ENCODE data around the gene WIPF2.
A peak's percentile ranks its signal among the peaks of the same experiment; 100 is the strongest.

WIPF2 gene

GRCh38 chr17:40307740-40308239 lies 88.7 kb downstream of the WIPF2 start:
- DNase-seq (ENCODE audit: low spot score): no peak
- in situ Hi-C loops (cut with MboI; ENCODE audit: low pct_unique_long_range_greater_than_20kb, low sequenced_read_pairs, unreplicated experiment): no loop called here
- TF ChIP-seq CTCF (IDR thresholded peaks at IDR 0.05; ENCODE audit: extremely low read depth, insufficient read depth, missing control alignments): no peak

- in situ Hi-C loops (cut with MboI; ENCODE audit: low pct_unique_long_range_greater_than_20kb, low sequenced_read_pairs, unreplicated experiment): no loop called here
- DNase-seq (ENCODE audit: low spot score): peak; percentile 76
- no peak for TF ChIP-seq CTCF (IDR thresholded peaks at IDR 0.05; ENCODE audit: extremely low read depth, insufficient read depth, missing control alignments)
Observed at GRCh38 chr17:40309031-40309948, 90.2 kb downstream of the WIPF2 start, which contains the start of gene RARA. TSS of gene RARA (plus strand) at chr17:40309180. CDS start at chr17:40331219, 22,039 bp downstream.

GRCh38 chr17:40309949-40310510 lies 90.9 kb downstream of the WIPF2 start:
- DNase-seq (ENCODE audit: low spot score): peak; percentile 26
- no peak for TF ChIP-seq CTCF (IDR thresholded peaks at IDR 0.05; ENCODE audit: extremely low read depth, insufficient read depth, missing control alignments)
- in situ Hi-C loops (cut with MboI; ENCODE audit: low pct_unique_long_range_greater_than_20kb, low sequenced_read_pairs, unreplicated experiment): no loop called here

GRCh38 chr17:40310882-40311391 lies 91.8 kb downstream of the WIPF2 start:
- in situ Hi-C loops (cut with MboI; ENCODE audit: low pct_unique_long_range_greater_than_20kb, low sequenced_read_pairs, unreplicated experiment): no loop called here
- peak; percentile 54 for DNase-seq (ENCODE audit: low spot score)
- no peak for TF ChIP-seq CTCF (IDR thresholded peaks at IDR 0.05; ENCODE audit: extremely low read depth, insufficient read depth, missing control alignments)

- in situ Hi-C loops (cut with MboI; ENCODE audit: low pct_unique_long_range_greater_than_20kb, low sequenced_read_pairs, unreplicated experiment): no loop called here
- peak; percentile 23 for DNase-seq (ENCODE audit: low spot score)
- no peak for TF ChIP-seq CTCF (IDR thresholded peaks at IDR 0.05; ENCODE audit: extremely low read depth, insufficient read depth, missing control alignments)
Observed at GRCh38 chr17:40311575-40311974, 92.5 kb downstream of the WIPF2 start.

- in situ Hi-C loops (cut with MboI; ENCODE audit: low pct_unique_long_range_greater_than_20kb, low sequenced_read_pairs, unreplicated experiment): no loop called here
- peak; percentile 25 for DNase-seq (ENCODE audit: low spot score)
- TF ChIP-seq CTCF (IDR thresholded peaks at IDR 0.05; ENCODE audit: extremely low read depth, insufficient read depth, missing control alignments): no peak
Observed at GRCh38 chr17:40312131-40312731, 93.1 kb downstream of the WIPF2 start.

Measured in GM13977 (cell line).